ENCODE results near the gene COQ8A.
"Not testable (repeated sequence)": the region's sequence is repeated elsewhere in the genome, so short reads cannot be mapped to it uniquely, and the experiment has no call there.

COQ8A gene

GRCh38 chr1:226953175-226953800 lies 13.2 kb downstream of the COQ8A start:
- no peak for DNase-seq

- DNase-seq = no peak
These were observed 14.2 kb downstream of the COQ8A start for GRCh38 chr1:226954337-226954736.

DNA sequence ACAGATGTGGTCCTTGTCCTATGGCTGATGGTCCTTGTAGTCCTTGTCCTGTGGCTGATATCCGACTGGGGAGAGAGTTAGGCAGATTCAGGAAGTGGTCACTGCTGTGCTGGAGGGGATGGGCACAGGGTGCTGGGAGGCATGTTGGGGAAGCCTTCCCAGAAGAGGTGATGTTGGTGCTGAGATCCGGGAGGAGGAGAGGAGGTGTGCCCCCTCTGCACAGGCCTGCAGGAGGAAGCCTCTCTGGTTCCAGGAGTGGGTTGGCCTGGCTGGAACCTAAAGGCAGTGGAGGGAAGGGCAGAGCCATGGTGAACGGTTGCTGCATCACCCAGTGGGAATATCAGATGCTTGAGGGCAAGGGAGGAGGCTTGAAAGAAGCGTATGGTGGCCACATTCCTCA lies 14.7 kb downstream of the COQ8A start:
- DNase-seq = no peak

DNA sequence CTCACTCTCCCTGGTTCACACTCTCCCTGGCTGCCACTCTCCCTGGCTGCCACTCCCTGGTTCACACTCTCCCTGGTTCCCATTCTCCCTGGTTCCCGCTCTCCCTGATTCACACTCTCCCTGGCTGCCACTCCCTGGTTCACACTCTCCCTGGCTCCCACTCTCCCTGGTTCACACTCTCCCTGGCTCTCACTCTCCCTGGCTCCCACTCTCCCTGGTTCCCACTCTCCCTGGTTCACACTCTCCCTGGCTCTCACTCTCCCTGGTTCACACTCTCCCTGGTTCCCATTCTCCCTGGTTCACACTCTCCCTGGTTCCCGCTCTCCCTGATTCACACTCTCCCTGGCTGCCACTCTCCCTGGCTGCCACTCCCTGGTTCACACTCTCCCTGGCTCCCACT lies 15.8 kb downstream of the COQ8A start:
- not testable (repeated sequence) for DNase-seq

- DNase-seq = no peak
These were observed 17.0 kb downstream of the COQ8A start for GRCh38 chr1:226956942-226957713.

- DNase-seq = no peak
These were observed 17.6 kb downstream of the COQ8A start for GRCh38 chr1:226957714-226958113.

GRCh38 chr1:226958300-226958699 lies 18.2 kb downstream of the COQ8A start:
- DNase-seq = no peak

GRCh38 chr1:226960256-226960655 lies 20.2 kb downstream of the COQ8A start:
- DNase-seq = no peak

DNA sequence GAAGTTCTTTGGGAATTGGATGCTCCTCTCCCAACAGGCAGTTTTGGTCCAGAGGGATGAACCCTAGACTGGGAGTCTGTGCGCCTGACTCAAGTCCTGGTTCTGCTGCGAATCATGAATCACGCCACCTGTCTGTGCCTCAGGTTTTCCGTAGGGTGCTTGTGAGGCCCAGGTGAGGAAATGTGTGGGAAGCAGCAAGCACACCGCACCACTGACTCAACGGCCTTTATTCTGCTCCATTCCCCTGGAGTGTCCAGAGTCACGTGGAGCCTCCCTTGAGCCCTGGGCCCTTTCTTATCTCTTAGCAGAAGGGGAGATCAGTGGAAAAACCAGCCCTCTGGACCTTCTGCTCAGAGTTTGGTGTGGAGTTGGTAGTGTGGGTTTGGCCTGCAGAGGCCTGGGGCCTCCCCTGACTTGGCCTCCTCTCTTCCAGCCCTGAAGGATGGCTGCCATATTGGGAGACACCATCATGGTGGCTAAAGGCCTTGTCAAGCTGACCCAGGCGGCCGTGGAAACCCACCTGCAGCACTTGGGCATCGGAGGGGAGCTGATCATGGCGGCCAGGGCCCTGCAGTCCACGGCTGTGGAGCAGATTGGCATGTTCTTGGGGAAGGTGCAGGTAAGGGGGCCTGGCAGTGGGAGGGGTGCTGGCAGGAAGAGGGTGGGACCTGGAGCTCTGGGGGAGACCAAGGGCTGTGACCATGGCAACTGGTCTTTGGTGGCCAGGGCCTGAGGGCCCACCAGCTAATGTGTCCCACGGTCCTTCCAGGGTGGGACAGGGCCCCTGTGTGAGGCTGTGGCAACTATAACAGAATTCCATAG lies 21.1 kb downstream of the COQ8A start:
- no peak for DNase-seq

GRCh38 chr1:226962421-226963391 lies 22.6 kb downstream of the COQ8A start:
- no peak for DNase-seq

DNA sequence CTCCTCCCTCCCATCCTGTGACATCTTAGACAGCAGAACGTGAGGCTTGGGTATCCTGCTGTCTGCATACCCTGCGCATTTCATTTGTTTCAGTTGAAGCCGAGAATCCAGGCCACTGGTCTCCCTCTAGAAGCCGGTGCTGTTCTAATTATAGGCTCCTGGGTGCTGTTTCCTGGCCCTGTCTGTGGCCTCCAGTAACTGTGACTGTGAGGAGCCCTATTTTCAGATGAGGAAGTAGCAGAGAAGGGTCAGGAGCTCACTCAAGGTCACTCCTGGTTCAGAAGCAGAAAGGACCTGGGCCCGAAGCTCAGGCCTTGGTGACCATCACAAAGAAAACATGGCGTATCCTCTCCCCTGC lies 24.0 kb downstream of the COQ8A start:
- DNase-seq = no peak

DNA sequence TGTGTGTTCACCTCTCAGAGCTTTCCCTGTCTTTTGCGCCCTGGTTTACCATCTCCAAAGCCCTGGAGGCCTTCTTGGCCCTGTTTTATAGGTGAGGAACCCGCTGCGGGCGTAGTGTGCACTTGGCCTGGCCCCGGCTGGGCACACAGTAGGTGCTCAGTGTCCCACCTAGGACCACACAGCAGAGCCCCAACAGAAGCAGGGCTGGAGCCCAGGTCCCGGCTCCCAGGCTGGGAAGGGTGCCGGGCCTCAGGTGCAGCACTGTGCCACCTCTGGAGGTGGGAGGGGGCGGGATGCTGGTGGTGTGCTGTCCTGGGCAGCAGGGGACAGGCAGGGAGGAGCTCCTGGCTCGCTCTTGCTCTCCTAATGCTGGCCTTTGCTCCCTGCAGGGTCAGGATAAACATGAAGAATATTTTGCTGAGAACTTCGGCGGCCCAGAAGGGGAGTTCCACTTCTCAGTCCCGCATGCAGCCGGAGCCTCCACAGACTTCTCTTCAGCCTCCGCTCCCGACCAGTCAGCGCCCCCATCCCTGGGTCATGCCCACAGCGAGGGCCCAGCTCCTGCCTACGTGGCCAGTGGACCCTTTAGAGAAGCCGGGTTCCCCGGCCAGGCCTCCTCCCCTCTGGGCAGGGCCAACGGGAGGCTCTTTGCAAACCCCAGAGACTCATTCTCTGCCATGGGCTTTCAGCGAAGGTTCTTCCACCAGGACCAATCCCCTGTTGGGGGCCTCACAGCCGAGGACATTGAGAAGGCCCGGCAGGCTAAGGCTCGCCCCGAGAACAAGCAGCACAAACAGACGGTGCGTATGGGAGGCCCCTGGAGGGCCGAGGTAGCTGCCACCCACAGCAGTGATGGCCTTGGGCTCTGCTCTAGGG lies 24.8 kb downstream of the COQ8A start:
- no peak for DNase-seq

DNA sequence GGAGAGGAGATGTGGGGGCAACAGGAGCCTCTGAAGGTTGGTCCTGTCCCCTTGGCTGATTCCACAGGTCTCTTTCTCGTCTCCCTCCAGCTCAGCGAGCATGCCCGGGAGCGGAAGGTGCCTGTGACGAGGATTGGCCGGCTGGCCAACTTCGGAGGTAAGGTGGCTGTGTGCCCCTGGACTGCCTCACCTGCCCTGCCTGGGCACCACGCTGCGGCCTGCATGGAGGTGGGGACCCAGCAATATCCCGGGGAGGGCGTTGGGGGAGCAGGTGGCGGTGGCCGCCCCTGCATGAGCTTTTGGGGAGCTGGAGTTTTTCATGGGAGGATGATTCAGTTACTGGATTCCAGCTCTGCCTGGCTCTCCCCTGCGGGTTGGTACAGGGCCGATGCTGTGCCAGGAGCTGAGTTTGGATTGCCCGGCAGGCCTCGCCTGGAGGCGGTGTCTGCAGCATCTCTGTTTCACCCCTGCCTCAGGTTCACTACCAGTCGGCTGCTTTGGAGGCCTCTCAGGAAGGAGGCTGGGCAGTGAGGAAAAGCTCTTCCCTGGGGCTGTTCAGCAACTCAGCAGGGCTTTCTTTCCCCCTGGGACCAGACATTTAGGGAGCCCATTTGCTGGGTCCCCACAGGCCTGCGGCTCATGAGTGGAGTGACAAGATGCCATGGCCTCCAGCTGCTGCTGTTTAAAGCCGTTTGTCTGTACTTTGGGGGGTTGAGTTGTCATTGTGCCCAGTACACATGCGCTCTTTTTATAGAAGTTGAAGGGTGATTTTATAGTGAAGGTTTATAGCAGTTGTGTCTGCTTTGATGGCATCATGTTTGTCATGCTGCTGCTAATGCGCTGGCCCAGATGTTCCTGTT lies 25.7 kb downstream of the COQ8A start:
- no peak for DNase-seq

- no peak for DNase-seq
These were observed 26.6 kb downstream of the COQ8A start for GRCh38 chr1:226966683-226967082.

GRCh38 chr1:226967665-226968064 lies 27.6 kb downstream of the COQ8A start:
- DNase-seq = no peak

GRCh38 chr1:226971765-226972164 lies 31.7 kb downstream of the COQ8A start:
- no peak for DNase-seq

- DNase-seq = no peak
These were observed 32.8 kb downstream of the COQ8A start for GRCh38 chr1:226972931-226973330.

GRCh38 chr1:226973371-226973897 lies 33.3 kb downstream of the COQ8A start:
- peak; percentile 89 for DNase-seq

- no peak for DNase-seq
These were observed 33.9 kb downstream of the COQ8A start for GRCh38 chr1:226973898-226974543.
